Purkinje cell (primary cell): ENCODE data around the gene OR6C70. TPM values are rescaled to one million over a fixed set of nuclear protein-coding genes. Genes with fewer than 3 reads are reported as not detected.

Experiments used
- polyA plus RNA-seq: library from polyadenylated mRNA; unstranded; fragments of >200 nt; fragmentation: Nextera tagmentation; gene quantifications from 2 replicates; pipeline ENCODE4 v1.2.1, GENCODE V29; 2014

The OR6C70 gene
- not detected in 2 replicates for polyA plus RNA-seq

GRCh38 chr12:55470088-55470829, at the start of gene OR6C70:
OR6C70 (minus strand) TSS chr12:55470138; CDS start chr12:55470138, 0 bp downstream.

GRCh38 chr12:55492078-55492477, 22.1 kb upstream of the OR6C70 start, which contains the start of gene OR6C68:
OR6C68 (plus strand) TSS chr12:55492378; CDS start chr12:55492378, 0 bp downstream.

GRCh38 chr12:55443776-55444175, 26.2 kb downstream of the OR6C70 start, which contains the start of gene OR6C2:
OR6C2 (plus strand) TSS chr12:55444076; CDS start chr12:55452214, 8,138 bp downstream.

GRCh38 chr12:55425954-55426353, 44.0 kb downstream of the OR6C70 start, which contains the start of gene OR6C76:
OR6C76 (plus strand) TSS chr12:55426254; CDS start chr12:55426254, 0 bp downstream.

Other genes starting within 250 kb of the OR6C70 start
- gene OR10A7, start 249.1 kb downstream of the OR6C70 start, polyA plus RNA-seq: not detected in 2 replicates
- not detected in 2 replicates for gene OR6C74, start 225.5 kb downstream of the OR6C70 start, polyA plus RNA-seq
- gene OR6C6, start 173.6 kb downstream of the OR6C70 start, polyA plus RNA-seq: not detected in 2 replicates
- gene OR6C1, start 155.8 kb downstream of the OR6C70 start, polyA plus RNA-seq: not detected in 2 replicates
- gene OR6C3, start 139.4 kb downstream of the OR6C70 start, polyA plus RNA-seq: not detected in 2 replicates
- not detected in 2 replicates for gene OR6C75, start 107.2 kb downstream of the OR6C70 start, polyA plus RNA-seq
- gene OR6C65, start 69.6 kb downstream of the OR6C70 start, polyA plus RNA-seq: not detected in 2 replicates
- gene OR6C76, start 43.9 kb downstream of the OR6C70 start, polyA plus RNA-seq: not detected in 2 replicates
- gene OR6C2, start 26.1 kb downstream of the OR6C70 start, polyA plus RNA-seq: not detected in 2 replicates
- gene OR6C68, start 22.2 kb upstream of the OR6C70 start, polyA plus RNA-seq: not detected in 2 replicates
- not detected in 2 replicates for gene OR6C4, start 79.5 kb upstream of the OR6C70 start, polyA plus RNA-seq
- not detected in 2 replicates for gene OR2AP1, start 102.3 kb upstream of the OR6C70 start, polyA plus RNA-seq
- not detected in 2 replicates for gene OR10P1, start 166.8 kb upstream of the OR6C70 start, polyA plus RNA-seq
- 4.4 and 7.2 TPM in 2 replicates for gene ITGA7, start 237.8 kb upstream of the OR6C70 start, polyA plus RNA-seq
- gene BLOC1S1, start 245.9 kb upstream of the OR6C70 start, polyA plus RNA-seq: 240 and 247 TPM in 2 replicates